ENCODE results near the gene CNIH1. TPM values are rescaled to one million over a fixed set of nuclear protein-coding genes. Genes with fewer than 3 reads are reported as not detected.

The CNIH1 gene
- total RNA-seq, 1 experiment from 2014 or later: 149 TPM

- RAD21 ChIA-PET (ENCODE audit: low non-redundant PET in 1 of 2, low total read pairs in 2 of 2, uncharacterized antibody in 2 of 2, unreplicated experiment in 2 of 2): interaction anchor here in 1 of 2 experiments (0.7 kb wide), 1 partner anchor 1120 kb away, joined by 7 read pairs; no protein-coding TSS in a partner anchor
- TF ChIP-seq ZBTB33 (IDR thresholded peaks at IDR 0.05; ENCODE audit: extremely low read depth, insufficient replicate concordance, low read length) (no peak), POLR2AphosphoS5 (IDR thresholded peaks at IDR 0.05; ENCODE audit: low read depth, low read length) (no peak), ZNF274 (IDR thresholded peaks at IDR 0.05; ENCODE audit: low read depth, low read length) (no peak), EZH2phosphoT487 (IDR thresholded peaks at IDR 0.05; ENCODE audit: borderline replicate concordance) (no peak), JUND (IDR thresholded peaks at IDR 0.05) (no peak), CBX3 (IDR thresholded peaks at IDR 0.05; ENCODE audit: low read depth) (no peak), POLR2A (IDR thresholded peaks at IDR 0.05; ENCODE audit: borderline replicate concordance, extremely low read depth, insufficient read depth, insufficient read length) (no peak), ZFX (IDR thresholded peaks at IDR 0.05) (no peak), EZH2 (IDR thresholded peaks at IDR 0.05) (no peak), EGR1 (IDR thresholded peaks at IDR 0.05; ENCODE audit: low read depth) (no peak), SP1 (IDR thresholded peaks at IDR 0.05; ENCODE audit: low read depth) (no peak), CTCF (IDR thresholded peaks at IDR 0.05 in 2 of 3, conservative IDR thresholded peaks at IDR 0.05 in 1 of 3; ENCODE audit: borderline replicate concordance in 1 of 3, insufficient read depth in 1 of 3, low read depth in 2 of 3, low read length in 2 of 3) (no peak; a peak in 1 of 6 replicates), SIN3A (IDR thresholded peaks at IDR 0.05; ENCODE audit: low read depth) (no peak), SRF (IDR thresholded peaks at IDR 0.05; ENCODE audit: low read depth) (no peak), ELF1 (IDR thresholded peaks at IDR 0.05; ENCODE audit: borderline replicate concordance, low read depth) (no peak)
- Histone ChIP-seq H3K4me2 (ENCODE audit: low read length) (peak overlapping the region; percentile 87), H3K79me2 (ENCODE audit: insufficient read depth, low read length) (peaks cover 43% of the 10 kb centered on the region), H3K27ac (ENCODE audit: low read depth, low read length) (peak overlapping the region; percentile 96), H3K4me1 (ENCODE audit: control insufficient read depth in 1 of 2, insufficient read depth in 2 of 2, low read length in 2 of 2) (peaks cover 21 to 38% of the 10 kb centered on the region in 2 experiments), H3K9me2 (ENCODE audit: insufficient read depth) (no peaks in the 10 kb centered on the region), H2AFZ (ENCODE audit: low read depth, low read length, poor library complexity, severe bottlenecking) (peak overlapping the region; percentile 89), H3K9ac (ENCODE audit: low read length) (peak overlapping the region; percentile 81), H3K27me3 (ENCODE audit: insufficient read depth, low read length) (no peaks in the 10 kb centered on the region), H3K4me3 (replicated peaks in 1 of 2; ENCODE audit: low read depth in 1 of 2, low read length in 2 of 2) (peak overlapping the region; percentile 87 to 94), H4K20me1 (ENCODE audit: insufficient read depth) (0 out of 2 replicates have a peak, but pooled peaks cover 4% of the 10 kb centered on the region), H3K9me3 (ENCODE audit: control insufficient read depth in 1 of 2, insufficient read depth in 1 of 2, low read depth in 1 of 2, low read length in 2 of 2) (no peaks in the 10 kb centered on the region), H3K36me3 (ENCODE audit: control insufficient read depth in 1 of 2, insufficient read depth in 2 of 2, low read length in 2 of 2) (no peaks in the 10 kb centered on the region)
- intact Hi-C loops (cut with micrococcal nuclease): loop anchor here (5.0 kb wide), 1 partner anchor 283 kb away; no protein-coding TSS in a partner anchor
- DNase-seq (ENCODE audit: low read depth, low spot score): no peak
- peak; percentile 26 for ATAC-seq
- CTCF ChIA-PET: interaction anchor here (0.9 kb wide), 1 partner anchor 75 kb away, joined by 3 read pairs; no protein-coding TSS in a partner anchor
- BruUV-seq (replicated peaks): no TSS peak
- POLR2A ChIA-PET: interaction anchor here (0.8 to 3.6 kb wide), 2 partner anchors 20 to 21 kb away, joined by 4 to 16 read pairs; partner anchors contain the start of gene CGRRF1
Measured at GRCh38 chr14:54489318-54489683, 48.1 kb upstream of the CNIH1 start.
